Activated CD8-positive, alpha-beta memory T cell treated with anti-CD3 and anti-CD28 coated beads, Interleukin-2, amount 10 ng/mL, durations not matched to agents 7 days and 5 days (primary cell): Measurements from ENCODE around the gene LPP. TPM values are rescaled to one million over a fixed set of nuclear protein-coding genes. Genes with fewer than 3 reads are reported as not detected.
A peak's percentile ranks its signal among the peaks of the same experiment; 100 is the strongest.
"Not testable (repeated sequence)": the region's sequence is repeated elsewhere in the genome, so short reads cannot be mapped to it uniquely, and the experiment has no call there.

Experiments
- ATAC-seq: fragments of 150-1000 bp; cut with Tn5 transposase; one replicate; pipeline ENCODE4 v1.10.0; 2021; ENCODE audit warnings: moderate library complexity
- CTCF ChIA-PET: fragments of 350-600 bp; sonication (Branson Sonifier 250); formaldehyde crosslinking; loops from one replicate; lab custom pipeline; 2021; ENCODE audit warnings: antibody characterized with exemption; lab: Charles Lee
- DNase-seq: peaks from one replicate; pipeline ENCODE4 v3.0.0-alpha.2; 2020
- H3K27ac Mint-ChIP-seq: one replicate; pipeline ENCODE4 v1.8.0; 2021; ENCODE audit warnings: mild to moderate bottlenecking, mixed read lengths
- H3K27me3 Mint-ChIP-seq: one replicate; pipeline ENCODE4 v1.8.0; 2021; ENCODE audit warnings: mixed read lengths
- H3K36me3 Mint-ChIP-seq: one replicate; pipeline ENCODE4 v1.8.0; 2021; ENCODE audit warnings: mild to moderate bottlenecking, mixed read lengths
- H3K4me1 Mint-ChIP-seq: one replicate; pipeline ENCODE4 v1.8.0; 2021; ENCODE audit warnings: mixed read lengths
- H3K4me3 Mint-ChIP-seq: one replicate; pipeline ENCODE4 v1.8.0; 2021; ENCODE audit warnings: mild to moderate bottlenecking, moderate library complexity, mixed read lengths
- H3K9me3 Mint-ChIP-seq: one replicate; pipeline ENCODE4 v1.8.0; 2022; ENCODE audit warnings: low read depth, mixed read lengths
- total RNA-seq, 2 experiments: library from RNA; stranded (reverse); gene quantifications; one replicate each; pipeline ENCODE4 v1.2.3, GENCODE V29; 2021

Gene LPP
- total RNA-seq, 2 experiments from 2014 or later = 23.6 to 57.1 TPM

DNA sequence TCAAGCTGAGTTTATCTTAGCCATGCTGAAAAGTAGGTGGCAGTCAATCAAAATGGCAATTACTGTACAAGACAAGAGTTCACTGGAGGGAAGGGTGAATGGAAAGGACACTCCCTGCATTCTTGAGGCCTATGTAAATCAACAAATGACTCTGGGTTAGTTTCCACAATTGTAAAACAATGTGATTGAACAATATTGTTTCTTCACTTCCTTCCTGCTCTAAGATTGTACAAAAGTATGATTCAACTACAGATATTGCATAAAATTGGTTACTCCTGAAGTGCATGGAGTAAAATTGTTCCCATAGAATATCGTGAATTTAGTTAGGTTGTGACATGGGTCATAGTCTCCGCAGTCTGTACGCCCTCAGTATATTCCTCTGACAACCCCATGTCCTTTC is 277.6 kb downstream of the LPP start:
- H3K36me3 Mint-ChIP-seq = peaks cover 21% of the 10 kb centered on the region
- no peaks in the 10 kb centered on the region for H3K27me3 Mint-ChIP-seq
- peaks cover 2% of the 10 kb centered on the region for H3K9me3 Mint-ChIP-seq
- no peak for DNase-seq
- ATAC-seq = no peak
- H3K4me3 Mint-ChIP-seq = no peak overlapping the region
- no peak overlapping the region for H3K27ac Mint-ChIP-seq
- H3K4me1 Mint-ChIP-seq = peaks cover 24% of the 10 kb centered on the region
- CTCF ChIA-PET = interaction anchor here (1.2 to 1.6 kb wide), 2 partner anchors 9 to 691 kb away, joined by 4 to 5 read pairs; no protein-coding TSS in a partner anchor

DNA sequence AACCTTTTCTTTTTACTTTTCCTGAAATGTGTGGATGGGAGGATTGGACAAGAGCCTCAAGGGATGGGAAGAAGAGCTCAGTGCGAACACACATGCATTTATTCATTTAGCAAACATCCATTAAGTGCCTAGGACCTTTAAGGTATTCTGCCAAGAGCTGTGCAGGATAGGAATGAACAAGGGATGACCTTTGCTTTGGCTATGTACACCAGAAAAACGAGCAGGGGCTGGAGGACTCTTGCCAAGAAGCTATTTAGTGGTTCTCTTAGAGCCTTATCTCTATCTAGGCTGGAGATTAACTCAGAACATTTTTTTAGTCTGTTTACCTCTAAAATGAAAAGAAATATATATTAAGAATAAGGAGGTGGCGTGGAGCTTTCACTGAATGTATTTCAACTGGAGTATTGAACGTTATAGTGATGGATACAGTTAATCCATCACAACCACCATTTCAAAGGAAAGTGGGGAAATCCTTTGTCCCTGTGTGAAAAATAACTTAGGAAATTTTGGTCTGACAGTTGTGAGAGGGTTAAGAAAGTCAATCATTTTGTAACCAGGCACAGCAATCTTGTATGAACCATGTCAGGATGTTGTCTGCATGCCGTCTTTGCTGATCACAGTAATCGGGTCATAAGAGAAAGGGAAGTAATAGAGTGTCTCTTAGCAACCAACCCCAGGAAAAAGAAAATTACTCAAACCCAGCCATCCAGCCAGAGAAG is 279.0 kb downstream of the LPP start:
- peak overlapping the region; percentile 41 for H3K27ac Mint-ChIP-seq
- no peaks in the 10 kb centered on the region for H3K27me3 Mint-ChIP-seq
- ATAC-seq = peak; percentile 53
- no peak for DNase-seq
- H3K4me1 Mint-ChIP-seq = peaks cover 29% of the 10 kb centered on the region
- H3K4me3 Mint-ChIP-seq = peak overlapping the region; percentile 16
- peaks cover 25% of the 10 kb centered on the region for H3K36me3 Mint-ChIP-seq
- H3K9me3 Mint-ChIP-seq = no peaks in the 10 kb centered on the region
- CTCF ChIA-PET = interaction anchor here (0.7 to 1.2 kb wide), 2 partner anchors 90 to 691 kb away, joined by 3 read pairs; no protein-coding TSS in a partner anchor

DNA sequence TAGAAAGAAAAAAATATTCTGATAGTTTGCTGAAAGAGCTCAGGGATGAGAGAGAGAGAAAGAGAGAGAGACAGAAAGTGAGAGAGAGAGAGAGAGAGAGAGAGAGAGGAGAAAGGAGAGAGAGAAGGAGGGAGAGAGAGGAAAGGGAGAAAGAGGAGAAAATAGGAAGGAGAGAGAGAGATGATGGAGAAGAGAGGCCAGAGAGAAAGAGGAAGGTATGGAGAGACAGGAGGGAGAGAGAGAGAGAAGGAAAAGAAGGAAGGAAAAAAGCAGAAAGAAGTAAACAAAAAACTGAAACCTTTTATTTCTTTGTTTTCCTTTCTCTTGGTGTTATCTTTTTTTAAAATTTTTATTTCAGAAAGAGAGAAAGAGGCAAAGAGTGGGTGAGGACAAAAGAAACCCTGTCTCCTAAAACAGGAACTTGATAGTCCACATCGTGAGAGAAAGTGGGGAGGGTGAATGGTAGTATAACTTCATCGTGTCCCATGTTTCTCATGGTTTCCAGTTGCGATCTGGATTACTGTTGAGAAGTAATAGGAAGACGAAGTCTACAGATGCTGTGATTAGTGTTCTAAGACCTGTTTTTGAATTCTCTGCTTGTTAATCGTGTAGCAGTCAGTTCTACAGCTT is 279.7 kb downstream of the LPP start:
- Mint-ChIP-seq H3K9me3 (no peaks in the 10 kb centered on the region), H3K27ac (peak overlapping the region; percentile 41), H3K4me3 (peak overlapping the region; percentile 16), H3K36me3 (peaks cover 25% of the 10 kb centered on the region), H3K4me1 (peaks cover 35% of the 10 kb centered on the region), H3K27me3 (no peaks in the 10 kb centered on the region)
- ATAC-seq = no peak
- no peak for DNase-seq
- CTCF ChIA-PET = interaction anchor here (0.7 kb wide), 1 partner anchor 91 kb away, joined by 3 read pairs; no protein-coding TSS in a partner anchor

DNA sequence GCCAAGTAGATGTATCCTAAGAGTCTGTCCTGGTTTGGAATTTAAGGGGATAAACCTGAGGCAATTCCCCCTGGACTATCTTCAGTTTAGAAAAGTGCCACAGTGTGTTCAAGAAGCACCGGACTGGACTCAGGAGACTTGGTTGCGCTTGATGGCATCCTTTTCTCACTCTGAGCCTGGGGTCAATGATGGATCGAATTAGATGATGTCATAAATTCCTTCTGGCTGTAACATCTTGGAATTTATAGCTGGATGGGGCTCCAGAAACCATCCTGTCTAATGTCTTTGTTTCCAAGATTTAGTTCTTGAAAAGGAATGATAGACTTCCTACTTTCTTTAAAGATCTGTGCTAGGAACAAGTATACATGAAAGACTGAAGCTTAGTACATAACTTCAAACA is 280.6 kb downstream of the LPP start:
- CTCF ChIA-PET = interaction anchor here (1.1 kb wide), 1 partner anchor 695 kb away, joined by 3 read pairs; no protein-coding TSS in a partner anchor
- H3K27ac Mint-ChIP-seq = no peak overlapping the region
- no peaks in the 10 kb centered on the region for H3K9me3 Mint-ChIP-seq
- H3K4me1 Mint-ChIP-seq = peaks cover 44% of the 10 kb centered on the region
- no peak for ATAC-seq
- H3K4me3 Mint-ChIP-seq = no peak overlapping the region
- DNase-seq = no peak
- peaks cover 25% of the 10 kb centered on the region for H3K36me3 Mint-ChIP-seq
- H3K27me3 Mint-ChIP-seq = no peaks in the 10 kb centered on the region

DNA sequence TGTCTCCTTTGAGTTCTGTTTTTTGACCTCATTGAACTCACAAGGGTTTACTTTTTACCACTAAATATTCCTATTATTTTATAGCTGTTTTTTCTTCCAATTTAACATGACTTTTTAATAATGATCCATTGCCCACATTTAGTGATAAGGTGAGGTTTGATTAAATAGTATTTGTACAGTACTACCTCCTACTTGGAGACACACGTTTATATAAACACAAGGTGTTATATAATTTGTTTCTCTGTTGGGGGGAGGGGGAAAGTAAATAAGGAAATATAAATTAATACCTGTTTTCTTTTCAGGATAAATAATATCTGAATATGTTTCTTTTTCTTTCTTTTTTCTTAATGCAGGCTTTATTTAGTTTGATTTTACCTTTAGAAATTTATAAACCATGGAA is 281.3 kb downstream of the LPP start:
- CTCF ChIA-PET = interaction anchor here (1.1 kb wide), 1 partner anchor 695 kb away, joined by 3 read pairs; no protein-coding TSS in a partner anchor
- ATAC-seq (no peak), DNase-seq (no peak)
- H3K36me3 Mint-ChIP-seq = peaks cover 28% of the 10 kb centered on the region
- H3K9me3 Mint-ChIP-seq = no peaks in the 10 kb centered on the region
- H3K27me3 Mint-ChIP-seq = no peaks in the 10 kb centered on the region
- no peak overlapping the region for H3K4me3 Mint-ChIP-seq
- no peak overlapping the region for H3K27ac Mint-ChIP-seq
- peaks cover 50% of the 10 kb centered on the region for H3K4me1 Mint-ChIP-seq

DNA sequence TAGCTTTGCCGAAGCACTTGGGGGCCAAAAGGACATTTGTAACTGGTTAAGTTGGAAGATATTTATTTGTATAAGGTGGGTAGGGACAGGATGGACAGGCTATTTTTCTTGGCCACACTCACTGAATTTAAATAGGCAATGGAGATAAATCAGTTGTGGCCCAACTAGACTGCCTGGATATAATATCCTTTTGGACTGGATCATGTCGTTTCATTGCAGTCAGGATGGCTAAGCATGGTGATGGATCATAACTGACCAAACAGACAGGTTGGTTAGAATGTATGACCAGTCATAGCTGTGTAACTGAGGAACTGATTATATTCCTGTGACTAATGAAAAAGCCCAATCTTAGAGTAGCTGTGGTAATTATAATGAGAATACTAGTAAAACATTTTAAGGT is 284.0 kb downstream of the LPP start:
- Mint-ChIP-seq H3K4me3 (no peak overlapping the region), H3K27me3 (no peaks in the 10 kb centered on the region)

DNA sequence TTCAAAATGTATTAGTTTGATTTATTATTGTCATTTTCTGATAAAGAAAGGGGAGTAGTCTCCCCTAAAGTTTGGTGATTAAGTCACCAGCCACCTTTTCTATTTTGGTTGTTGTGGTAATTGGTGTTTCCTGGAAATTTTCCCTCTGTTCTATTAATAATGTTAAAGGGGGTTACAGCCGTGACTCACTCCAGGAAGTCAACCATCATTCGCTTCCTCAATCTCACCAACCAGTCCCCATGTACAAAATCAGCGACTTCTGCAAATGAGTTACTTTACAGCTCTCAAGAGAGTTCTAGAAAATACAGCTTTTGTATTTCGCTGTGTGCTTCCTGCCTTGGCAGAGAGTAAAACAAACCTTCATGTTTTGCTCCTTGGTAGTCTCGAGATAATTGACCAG is 285.1 kb downstream of the LPP start:
- H3K27me3 Mint-ChIP-seq = no peaks in the 10 kb centered on the region
- peaks cover 48% of the 10 kb centered on the region for H3K4me1 Mint-ChIP-seq
- ATAC-seq (peak; percentile 96), DNase-seq (peak; percentile 71)
- H3K9me3 Mint-ChIP-seq = no peaks in the 10 kb centered on the region
- peaks cover 23% of the 10 kb centered on the region for H3K36me3 Mint-ChIP-seq
- H3K27ac Mint-ChIP-seq = peak overlapping the region; percentile 86
- CTCF ChIA-PET = interaction anchor here (1.4 to 1.5 kb wide), 2 partner anchors 699 to 700 kb away, joined by 3 to 4 read pairs; no protein-coding TSS in a partner anchor
- peak overlapping the region; percentile 19 for H3K4me3 Mint-ChIP-seq

More for the DNA sequence above, 284.0 kb downstream of the LPP start:
- CTCF ChIA-PET = interaction anchor here (0.6 to 1.4 kb wide), 3 partner anchors 10 to 691 kb away, joined by 3 to 4 read pairs (median 3); no protein-coding TSS in a partner anchor
- Mint-ChIP-seq H3K27ac (no peak overlapping the region), H3K9me3 (no peaks in the 10 kb centered on the region), H3K4me1 (peaks cover 56% of the 10 kb centered on the region), H3K36me3 (peaks cover 23% of the 10 kb centered on the region)
- no peak for DNase-seq
- no peak for ATAC-seq

DNA sequence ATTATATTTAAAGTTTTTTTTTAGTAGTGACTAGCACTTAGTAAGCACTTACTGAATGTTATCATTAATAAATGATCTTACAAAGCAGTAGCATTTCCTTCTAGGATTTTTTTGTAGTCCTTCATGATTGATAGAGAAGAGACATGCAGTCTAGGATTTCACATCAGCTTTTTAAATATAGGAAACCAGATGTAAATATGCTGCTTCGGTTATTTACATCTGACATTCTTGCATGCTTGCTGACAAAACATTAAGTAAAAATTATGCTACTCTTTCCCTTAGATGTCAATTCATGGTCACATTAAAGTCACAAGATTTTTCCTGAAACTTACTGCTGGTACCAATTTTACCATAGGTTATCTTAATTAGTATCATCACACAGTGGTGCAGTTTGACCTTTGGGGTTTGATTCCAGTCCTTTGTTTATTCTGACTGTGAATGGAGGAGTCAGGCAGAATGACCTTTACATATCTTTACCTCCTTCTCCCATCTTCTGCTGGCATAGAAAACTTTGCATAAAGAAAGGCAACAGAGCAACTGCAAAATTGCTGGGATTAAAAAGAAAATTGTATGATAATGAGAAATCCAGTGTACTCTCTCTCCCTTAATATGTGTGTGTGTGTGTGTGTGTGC is 286.5 kb downstream of the LPP start:
- H3K4me1 Mint-ChIP-seq = peaks cover 58% of the 10 kb centered on the region

DNA sequence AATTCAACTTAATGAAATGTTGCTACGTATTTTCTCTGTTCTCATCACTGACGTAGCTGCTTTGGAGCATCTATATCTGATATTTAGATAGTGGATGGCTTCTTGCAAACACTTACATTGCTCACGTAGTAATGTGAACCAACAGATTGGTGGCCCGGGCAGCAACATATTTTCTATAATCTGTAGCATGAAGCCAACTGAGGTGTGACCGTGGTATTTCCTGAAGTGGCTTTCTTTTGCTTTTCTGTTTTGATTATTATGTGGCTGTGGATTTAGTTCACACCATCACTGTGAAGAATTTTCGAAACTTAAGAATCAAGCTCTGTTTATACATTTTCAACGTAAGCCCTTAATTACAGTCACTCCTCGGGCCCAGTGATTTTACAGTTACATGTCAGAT is 288.5 kb downstream of the LPP start:
- Mint-ChIP-seq H3K9me3 (no peaks in the 10 kb centered on the region), H3K4me3 (no peak overlapping the region), H3K27me3 (no peaks in the 10 kb centered on the region), H3K4me1 (peaks cover 67% of the 10 kb centered on the region), H3K27ac (peak overlapping the region; percentile 34), H3K36me3 (peaks cover 27% of the 10 kb centered on the region)
- DNase-seq (no peak), ATAC-seq (no peak)
- CTCF ChIA-PET = interaction anchor here (1.5 kb wide), 1 partner anchor 307 kb away, joined by 3 read pairs; no protein-coding TSS in a partner anchor

More for the DNA sequence above, 286.5 kb downstream of the LPP start:
- Mint-ChIP-seq H3K27me3 (no peaks in the 10 kb centered on the region), H3K36me3 (peaks cover 32% of the 10 kb centered on the region), H3K4me3 (no peak overlapping the region), H3K9me3 (no peaks in the 10 kb centered on the region), H3K27ac (no peak overlapping the region)
- ATAC-seq (no peak), DNase-seq (no peak)
- CTCF ChIA-PET = interaction anchor here (1.5 kb wide), 1 partner anchor 702 kb away, joined by 4 read pairs; no protein-coding TSS in a partner anchor

DNA sequence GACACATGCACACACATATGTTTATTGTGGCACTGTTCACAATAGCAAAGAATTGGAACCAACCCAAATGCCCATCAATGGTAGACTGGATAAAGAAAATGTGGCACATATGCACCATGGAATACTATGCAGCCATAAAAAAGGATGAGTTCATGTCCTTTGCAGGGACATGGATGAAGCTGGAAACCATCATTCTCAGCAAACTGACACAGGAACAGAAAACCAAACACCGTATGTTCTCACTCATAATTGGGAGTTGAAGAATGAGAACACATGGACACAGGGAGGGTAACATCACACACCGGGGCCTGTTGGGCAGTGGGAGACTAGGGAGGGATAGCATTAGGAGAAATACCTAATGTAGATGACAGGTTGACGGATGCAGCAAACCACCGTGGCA is 291.2 kb downstream of the LPP start:
- CTCF ChIA-PET, DNase-seq, H3K4me3 Mint-ChIP-seq, H3K9me3 Mint-ChIP-seq, ATAC-seq, H3K27ac Mint-ChIP-seq, H3K27me3 Mint-ChIP-seq: not testable (repeated sequence)
- Mint-ChIP-seq H3K36me3 (peaks cover 22% of the 10 kb centered on the region), H3K4me1 (peaks cover 41% of the 10 kb centered on the region)

DNA sequence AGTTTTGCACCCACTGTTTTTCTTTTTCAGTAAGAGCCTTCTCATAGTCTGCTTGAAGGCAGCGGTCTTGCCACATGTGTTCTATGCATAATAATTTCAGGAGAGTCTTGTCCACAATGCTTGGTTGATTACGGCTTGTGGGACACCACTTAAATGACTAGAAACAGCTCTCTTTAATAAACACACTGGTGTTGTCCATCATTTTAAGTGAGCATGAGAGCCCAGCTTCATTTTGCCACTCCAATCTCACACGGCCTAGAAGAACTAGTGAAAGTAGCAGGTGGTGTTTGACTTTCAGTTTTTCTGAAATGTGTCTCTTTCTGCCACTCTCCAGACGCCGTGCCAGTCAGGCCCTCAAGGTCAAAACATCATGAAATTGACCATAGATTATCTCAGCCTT is 292.1 kb downstream of the LPP start:
- ATAC-seq (no peak), DNase-seq (no peak)
- CTCF ChIA-PET = no interaction called here
- Mint-ChIP-seq H3K9me3 (no peaks in the 10 kb centered on the region), H3K4me3 (no peak overlapping the region), H3K27me3 (no peaks in the 10 kb centered on the region), H3K27ac (peak overlapping the region; percentile 22), H3K36me3 (peaks cover 22% of the 10 kb centered on the region), H3K4me1 (peaks cover 34% of the 10 kb centered on the region)

DNA sequence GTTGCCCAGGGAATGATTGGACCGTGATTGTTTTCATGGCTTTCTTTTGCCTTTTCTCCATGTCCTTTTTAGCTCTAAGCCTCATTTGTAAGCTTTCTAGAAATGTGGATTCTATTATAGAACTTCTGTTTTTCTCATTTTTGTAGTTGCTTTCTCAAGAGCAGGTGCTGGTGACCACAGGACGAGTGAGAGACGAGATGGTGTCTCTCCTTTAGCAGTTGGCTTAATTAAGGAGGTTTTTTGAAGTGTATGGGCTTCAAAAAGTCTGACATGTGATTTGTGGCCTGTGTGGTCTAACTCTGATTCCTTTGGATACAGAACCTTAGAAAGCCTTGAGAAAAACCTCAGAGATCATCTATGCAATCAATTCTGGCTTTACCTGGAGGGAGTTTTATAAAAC is 292.8 kb downstream of the LPP start:
- H3K36me3 Mint-ChIP-seq = peaks cover 20% of the 10 kb centered on the region
- no peak overlapping the region for H3K27ac Mint-ChIP-seq
- no peak for DNase-seq
- ATAC-seq = no peak
- CTCF ChIA-PET = interaction anchor here (1.8 kb wide), 1 partner anchor 10 kb away, joined by 4 read pairs; no protein-coding TSS in a partner anchor
- H3K9me3 Mint-ChIP-seq = no peaks in the 10 kb centered on the region
- H3K4me3 Mint-ChIP-seq = no peak overlapping the region
- peaks cover 32% of the 10 kb centered on the region for H3K4me1 Mint-ChIP-seq
- H3K27me3 Mint-ChIP-seq = no peaks in the 10 kb centered on the region

DNA sequence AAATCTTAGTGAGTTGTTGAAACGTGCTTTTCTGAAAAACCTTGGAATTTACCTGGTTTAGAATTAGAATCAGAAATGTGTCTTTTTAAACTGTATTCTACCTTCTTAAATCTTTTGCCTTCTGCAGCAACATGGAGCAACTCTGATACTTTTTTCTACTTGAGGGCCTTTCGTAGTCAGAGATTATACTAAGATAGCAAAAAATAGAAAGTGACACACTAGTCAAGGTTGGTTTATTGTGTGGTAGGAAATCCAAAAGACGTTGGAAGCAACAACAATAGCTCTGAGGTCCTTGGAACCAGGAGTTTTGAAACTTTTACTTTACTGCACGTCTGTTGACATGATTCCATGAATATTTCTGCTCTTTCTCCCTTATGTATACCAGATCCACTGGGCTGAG is 294.9 kb downstream of the LPP start:
- CTCF ChIA-PET = no interaction called here
- DNase-seq (no peak), ATAC-seq (no peak)
- Mint-ChIP-seq H3K4me1 (peaks cover 22% of the 10 kb centered on the region), H3K27ac (no peak overlapping the region), H3K4me3 (no peak overlapping the region), H3K27me3 (no peaks in the 10 kb centered on the region), H3K9me3 (no peaks in the 10 kb centered on the region), H3K36me3 (peaks cover 15% of the 10 kb centered on the region)
